Tibial nerve (tissue), 3 donors: ENCODE results near the gene RTCA.

Source experiments
- CTCF ChIP-seq, 5 experiments: fragments of 200-600 bp in 3 of 5; fragments of 450-650 bp in 2 of 5; sonication (generic) in 3 of 5; IDR thresholded peaks; one replicate each; pipeline ENCODE4 v1.5.1; 2016 to 2019; ENCODE audit warnings: antibody characterized with exemption in 5 of 5, mild to moderate bottlenecking in 3 of 5, moderate library complexity in 2 of 5
- POLR2A ChIP-seq, 2 donors: fragments of 450-650 bp; IDR thresholded peaks; one replicate each; pipeline ENCODE4 v1.6.1; 2017; ENCODE audit warnings: antibody characterized with exemption in 2 of 2, mild to moderate bottlenecking in 2 of 2, moderate library complexity in 2 of 2

- TF ChIP-seq CTCF (IDR thresholded peaks at IDR 0.05) (no peak), POLR2A (IDR thresholded peaks at IDR 0.05) (no peak)
These were observed 11.8 kb downstream of the RTCA start for GRCh38 chr1:100277866-100278265.
